Measurements from ENCODE around the gene GSE1. TPM values are rescaled to one million over a fixed set of nuclear protein-coding genes. Genes with fewer than 3 reads are reported as not detected.
A peak's percentile ranks its signal among the peaks of the same experiment; 100 is the strongest.

The GSE1 gene
- total RNA-seq, 6 donors from 2014 or later: 80.2 to 332 (median 90.8) TPM

- Histone ChIP-seq H3K27ac (no peak overlapping the region), H3K4me3 (no peak overlapping the region), H3K27me3 (no peaks in the 10 kb centered on the region), H3K36me3 (peaks cover 0 to 10% (median 0%) of the 10 kb centered on the region in 4 donors), H3K9me3 (no peaks in the 10 kb centered on the region), H3K4me1 (peaks cover 56 to 84% (median 63%) of the 10 kb centered on the region in 4 donors)
- DNase-seq: no peak
- TF ChIP-seq EP300 (IDR thresholded peaks at IDR 0.05) (no peak), POLR2AphosphoS5 (IDR thresholded peaks at IDR 0.05) (no peak), CTCF (IDR thresholded peaks at IDR 0.05) (no peak)
- ATAC-seq (ENCODE audit: low FRiP score in 2 of 2): no peak
- 91 to 93% methylated on average over 11 of the region's 11 CpGs for WGBS, 2 donors
These were observed 10.1 kb downstream of the GSE1 start for GRCh38 chr16:85623250-85623649.

GRCh38 chr16:85623997-85624601 is 11.0 kb downstream of the GSE1 start:
- WGBS, 2 donors: 82% methylated on average over 9 to 21 of the region's 21 CpGs
- Histone ChIP-seq H3K36me3 (peaks cover 0 to 10% (median 0%) of the 10 kb centered on the region in 4 donors), H3K27me3 (no peaks in the 10 kb centered on the region), H3K9me3 (no peaks in the 10 kb centered on the region), H3K4me1 (peaks cover 56 to 79% (median 60%) of the 10 kb centered on the region in 4 donors), H3K4me3 (no peak overlapping the region), H3K27ac (no peak overlapping the region)
- DNase-seq (peak in 1 of 2 donors; percentile 72), ATAC-seq (ENCODE audit: low FRiP score in 2 of 2) (no peak)
- no peak for TF ChIP-seq POLR2A (IDR thresholded peaks at IDR 0.05)
- TF ChIP-seq CTCF (IDR thresholded peaks at IDR 0.05): no peak
- TF ChIP-seq EP300 (IDR thresholded peaks at IDR 0.05): no peak
- TF ChIP-seq POLR2AphosphoS5 (IDR thresholded peaks at IDR 0.05): no peak

- Histone ChIP-seq H3K27me3 (no peaks in the 10 kb centered on the region), H3K36me3 (peaks cover 0 to 10% (median 0%) of the 10 kb centered on the region in 4 donors), H3K4me3 (no peak overlapping the region), H3K4me1 (peaks cover 55 to 73% (median 60%) of the 10 kb centered on the region in 4 donors), H3K27ac (no peak overlapping the region), H3K9me3 (peaks cover 0 to 5% (median 1%) of the 10 kb centered on the region in 4 donors)
- DNase-seq (peak in 1 of 2 donors; percentile 62), ATAC-seq (ENCODE audit: low FRiP score in 2 of 2) (no peak)
- 90 to 93% methylated on average over 8 to 17 of the region's 17 CpGs for WGBS, 2 donors
- TF ChIP-seq POLR2A (IDR thresholded peaks at IDR 0.05): no peak
- no peak for TF ChIP-seq EP300 (IDR thresholded peaks at IDR 0.05)
- TF ChIP-seq POLR2AphosphoS5 (IDR thresholded peaks at IDR 0.05): no peak
- TF ChIP-seq CTCF (IDR thresholded peaks at IDR 0.05): no peak
These were observed 11.5 kb downstream of the GSE1 start for GRCh38 chr16:85624646-85625045.

- TF ChIP-seq POLR2AphosphoS5 (IDR thresholded peaks at IDR 0.05): no peak
- TF ChIP-seq EP300 (IDR thresholded peaks at IDR 0.05): no peak
- TF ChIP-seq POLR2A (IDR thresholded peaks at IDR 0.05): no peak
- TF ChIP-seq CTCF (IDR thresholded peaks at IDR 0.05): no peak
- 79 to 87% methylated on average over 26 to 27 of the region's 27 CpGs for WGBS, 2 donors
- Histone ChIP-seq H3K27ac (no peak overlapping the region), H3K4me3 (no peak overlapping the region), H3K27me3 (no peaks in the 10 kb centered on the region), H3K9me3 (peaks cover 0 to 9% (median 3%) of the 10 kb centered on the region in 4 donors), H3K36me3 (peaks cover 0 to 10% (median 0%) of the 10 kb centered on the region in 4 donors), H3K4me1 (peaks cover 52 to 69% (median 60%) of the 10 kb centered on the region in 4 donors)
- ATAC-seq (ENCODE audit: low FRiP score in 2 of 2) (no peak), DNase-seq (peak in 1 of 2 donors; percentile 58)
These were observed 11.9 kb downstream of the GSE1 start for GRCh38 chr16:85625053-85625452.
